Measurements from ENCODE around the gene OR14A2.
"Not testable (repeated sequence)": the region's sequence is repeated elsewhere in the genome, so short reads cannot be mapped to it uniquely, and the experiment has no call there.

The OR14A2 gene

GRCh38 chr1:247716546-247716945 lies 31.4 kb downstream of the OR14A2 start, which contains the start of gene OR6F1:
OR6F1 (minus strand) TSS chr1:247716646; CDS start chr1:247712755, 3,891 bp downstream.
- TF ChIP-seq POLR2AphosphoS5 (IDR thresholded peaks at IDR 0.05; ENCODE audit: low read depth, low read length) (no peak), POLR2A (IDR thresholded peaks at IDR 0.05; ENCODE audit: low read depth, low read length) (no peak), TAF1 (IDR thresholded peaks at IDR 0.05; ENCODE audit: borderline replicate concordance, low read depth, low read length) (no peak)
- no peak for DNase-seq (ENCODE audit: insufficient read length)
- no peak for FAIRE-seq

GRCh38 chr1:247713753-247714152 lies 34.2 kb downstream of the OR14A2 start:
- no peak for DNase-seq (ENCODE audit: insufficient read length)
- no peak for FAIRE-seq
- no peak for TF ChIP-seq POLR2AphosphoS5 (IDR thresholded peaks at IDR 0.05; ENCODE audit: low read depth, low read length)
- no peak for TF ChIP-seq POLR2A (IDR thresholded peaks at IDR 0.05; ENCODE audit: low read depth, low read length)
- no peak for TF ChIP-seq TAF1 (IDR thresholded peaks at IDR 0.05; ENCODE audit: borderline replicate concordance, low read depth, low read length)

- not testable (repeated sequence) for FAIRE-seq; DNase-seq (ENCODE audit: insufficient read length)
These were observed 37.3 kb downstream of the OR14A2 start for GRCh38 chr1:247710681-247711080.

- no peak for TF ChIP-seq POLR2AphosphoS5 (IDR thresholded peaks at IDR 0.05; ENCODE audit: low read depth, low read length)
- no peak for TF ChIP-seq TAF1 (IDR thresholded peaks at IDR 0.05; ENCODE audit: borderline replicate concordance, low read depth, low read length)
- TF ChIP-seq POLR2A (IDR thresholded peaks at IDR 0.05; ENCODE audit: low read depth, low read length) = no peak
- DNase-seq (ENCODE audit: insufficient read length) (no peak), FAIRE-seq (no peak)
These were observed 46.6 kb downstream of the OR14A2 start for GRCh38 chr1:247701338-247701737.

- TF ChIP-seq TAF1 (IDR thresholded peaks at IDR 0.05; ENCODE audit: borderline replicate concordance, low read depth, low read length) (no peak), POLR2AphosphoS5 (IDR thresholded peaks at IDR 0.05; ENCODE audit: low read depth, low read length) (no peak), POLR2A (IDR thresholded peaks at IDR 0.05; ENCODE audit: low read depth, low read length) (no peak)
- DNase-seq (ENCODE audit: insufficient read length) (no peak), FAIRE-seq (peak; percentile 93)
These were observed 66.5 kb downstream of the OR14A2 start for GRCh38 chr1:247681288-247681897.

GRCh38 chr1:247680171-247680570 lies 67.8 kb downstream of the OR14A2 start:
- DNase-seq (ENCODE audit: insufficient read length) (no peak), FAIRE-seq (no peak)
- TF ChIP-seq POLR2A (IDR thresholded peaks at IDR 0.05; ENCODE audit: low read depth, low read length) = no peak
- no peak for TF ChIP-seq POLR2AphosphoS5 (IDR thresholded peaks at IDR 0.05; ENCODE audit: low read depth, low read length)
- no peak for TF ChIP-seq TAF1 (IDR thresholded peaks at IDR 0.05; ENCODE audit: borderline replicate concordance, low read depth, low read length)

GRCh38 chr1:247679639-247680038 lies 68.3 kb downstream of the OR14A2 start, which contains the start of gene OR13G1:
OR13G1 (minus strand) TSS chr1:247679739; CDS start chr1:247673041, 6,698 bp downstream.
- FAIRE-seq (no peak), DNase-seq (ENCODE audit: insufficient read length) (no peak)
- TF ChIP-seq POLR2A (IDR thresholded peaks at IDR 0.05; ENCODE audit: low read depth, low read length) (no peak), POLR2AphosphoS5 (IDR thresholded peaks at IDR 0.05; ENCODE audit: low read depth, low read length) (no peak), TAF1 (IDR thresholded peaks at IDR 0.05; ENCODE audit: borderline replicate concordance, low read depth, low read length) (no peak)
